ENCODE results near the gene FCRL2.

DNA sequence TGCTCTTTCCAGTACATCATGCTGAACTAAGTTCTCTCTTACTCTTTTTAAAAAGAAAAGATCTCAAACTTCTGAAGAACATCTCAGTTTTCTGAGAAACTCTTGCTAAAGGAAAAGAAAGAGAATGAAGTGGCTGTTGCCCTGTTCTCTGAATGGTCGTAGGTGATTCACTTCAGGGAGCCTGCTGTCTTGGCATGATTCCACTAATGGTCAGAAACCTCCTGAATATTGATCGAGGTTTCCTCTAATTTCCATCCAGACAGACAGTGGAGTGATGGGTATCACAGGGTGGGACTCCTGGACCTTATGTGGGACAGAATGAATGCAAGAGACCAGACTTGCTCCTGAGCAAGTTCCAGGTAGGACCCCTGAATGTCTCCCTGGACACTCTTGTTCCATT lies 2.5 kb downstream of the FCRL2 start:
- TF ChIP-seq, protein P1, sequence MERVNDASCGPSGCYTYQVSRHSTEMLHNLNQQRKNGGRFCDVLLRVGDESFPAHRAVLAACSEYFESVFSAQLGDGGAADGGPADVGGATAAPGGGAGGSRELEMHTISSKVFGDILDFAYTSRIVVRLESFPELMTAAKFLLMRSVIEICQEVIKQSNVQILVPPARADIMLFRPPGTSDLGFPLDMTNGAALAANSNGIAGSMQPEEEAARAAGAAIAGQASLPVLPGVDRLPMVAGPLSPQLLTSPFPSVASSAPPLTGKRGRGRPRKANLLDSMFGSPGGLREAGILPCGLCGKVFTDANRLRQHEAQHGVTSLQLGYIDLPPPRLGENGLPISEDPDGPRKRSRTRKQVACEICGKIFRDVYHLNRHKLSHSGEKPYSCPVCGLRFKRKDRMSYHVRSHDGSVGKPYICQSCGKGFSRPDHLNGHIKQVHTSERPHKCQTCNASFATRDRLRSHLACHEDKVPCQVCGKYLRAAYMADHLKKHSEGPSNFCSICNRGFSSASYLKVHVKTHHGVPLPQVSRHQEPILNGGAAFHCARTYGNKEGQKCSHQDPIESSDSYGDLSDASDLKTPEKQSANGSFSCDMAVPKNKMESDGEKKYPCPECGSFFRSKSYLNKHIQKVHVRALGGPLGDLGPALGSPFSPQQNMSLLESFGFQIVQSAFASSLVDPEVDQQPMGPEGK (CRISPR knock-in tag; IDR thresholded peaks at IDR 0.05; ENCODE audit: borderline replicate concordance) = no peak
- TF ChIP-seq ZNF565 (CRISPR knock-in tag; conservative IDR thresholded peaks at IDR 0.05; ENCODE audit: low read depth) (no peak), ZNF70 (CRISPR knock-in tag; IDR thresholded peaks at IDR 0.05) (no peak), TCF4 (CRISPR knock-in tag; IDR thresholded peaks at IDR 0.05; ENCODE audit: borderline replicate concordance) (no peak), GLIS3 (CRISPR knock-in tag; IDR thresholded peaks at IDR 0.05) (no peak), ZFP30 (CRISPR knock-in tag; IDR thresholded peaks at IDR 0.05) (no peak), OSR1 (CRISPR knock-in tag; IDR thresholded peaks at IDR 0.05) (no peak), ZNF8 (CRISPR knock-in tag; IDR thresholded peaks at IDR 0.05) (no peak), BACH2 (CRISPR knock-in tag; IDR thresholded peaks at IDR 0.05; ENCODE audit: borderline replicate concordance) (no peak)
